HG02970 (cell line): ENCODE measurements around the gene PCCA.
"Not testable (repeated sequence)": the region's sequence is repeated elsewhere in the genome, so short reads cannot be mapped to it uniquely, and the experiment has no call there.

Experiments
- ATAC-seq: cut with Tn5 transposase; IDR thresholded peaks from one replicate; pipeline ENCODE4 v1.9.1; 2021; ENCODE audit warnings: mild to moderate bottlenecking, moderate library complexity, moderate number of reproducible peaks; ENCODE audit not compliant: unreplicated experiment, low FRiP score

The PCCA gene, protein sequence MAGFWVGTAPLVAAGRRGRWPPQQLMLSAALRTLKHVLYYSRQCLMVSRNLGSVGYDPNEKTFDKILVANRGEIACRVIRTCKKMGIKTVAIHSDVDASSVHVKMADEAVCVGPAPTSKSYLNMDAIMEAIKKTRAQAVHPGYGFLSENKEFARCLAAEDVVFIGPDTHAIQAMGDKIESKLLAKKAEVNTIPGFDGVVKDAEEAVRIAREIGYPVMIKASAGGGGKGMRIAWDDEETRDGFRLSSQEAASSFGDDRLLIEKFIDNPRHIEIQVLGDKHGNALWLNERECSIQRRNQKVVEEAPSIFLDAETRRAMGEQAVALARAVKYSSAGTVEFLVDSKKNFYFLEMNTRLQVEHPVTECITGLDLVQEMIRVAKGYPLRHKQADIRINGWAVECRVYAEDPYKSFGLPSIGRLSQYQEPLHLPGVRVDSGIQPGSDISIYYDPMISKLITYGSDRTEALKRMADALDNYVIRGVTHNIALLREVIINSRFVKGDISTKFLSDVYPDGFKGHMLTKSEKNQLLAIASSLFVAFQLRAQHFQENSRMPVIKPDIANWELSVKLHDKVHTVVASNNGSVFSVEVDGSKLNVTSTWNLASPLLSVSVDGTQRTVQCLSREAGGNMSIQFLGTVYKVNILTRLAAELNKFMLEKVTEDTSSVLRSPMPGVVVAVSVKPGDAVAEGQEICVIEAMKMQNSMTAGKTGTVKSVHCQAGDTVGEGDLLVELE

DNA sequence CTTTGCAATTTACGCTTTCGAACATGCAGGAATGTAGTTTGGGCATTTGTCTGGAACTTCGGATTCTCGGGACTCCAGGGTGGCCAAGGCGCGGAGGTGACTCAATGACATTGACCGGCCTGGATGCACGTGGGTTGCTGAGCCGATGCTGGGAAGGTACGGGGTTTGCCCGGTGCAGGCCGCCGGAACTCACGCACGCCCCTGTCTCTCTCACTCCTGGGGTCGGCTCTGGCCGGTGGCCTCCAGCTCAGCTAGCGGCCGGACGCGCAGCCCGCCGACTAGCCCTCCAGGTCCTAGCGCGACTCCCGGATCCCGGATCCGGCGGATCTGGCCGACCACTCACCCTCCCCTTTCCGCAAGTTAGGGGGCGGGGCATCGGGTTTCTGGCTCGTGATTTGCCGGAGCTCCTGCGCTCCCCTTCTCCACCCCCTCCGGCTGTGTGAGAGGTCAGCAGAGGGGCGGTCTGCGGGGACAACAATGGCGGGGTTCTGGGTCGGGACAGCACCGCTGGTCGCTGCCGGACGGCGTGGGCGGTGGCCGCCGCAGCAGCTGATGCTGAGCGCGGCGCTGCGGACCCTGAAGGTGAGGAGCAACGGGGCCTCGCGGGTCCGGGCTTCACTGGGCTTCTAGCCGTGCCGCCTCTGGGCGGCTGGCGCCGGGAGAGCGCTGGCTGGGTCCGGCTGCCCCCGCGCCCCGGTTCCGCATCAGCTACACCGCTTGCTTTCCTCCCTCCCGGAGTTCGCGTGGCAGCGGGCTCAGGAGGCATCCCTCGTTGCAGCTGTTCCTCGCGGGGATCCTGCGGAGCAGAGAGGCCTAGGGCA, at the start of gene PCCA:
Gene PCCA (plus strand): TSS at position 450 of the 821 bp plus-strand sequence. CDS start 28 bp downstream, at position 478.
- peak; percentile 98 for ATAC-seq

DNA sequence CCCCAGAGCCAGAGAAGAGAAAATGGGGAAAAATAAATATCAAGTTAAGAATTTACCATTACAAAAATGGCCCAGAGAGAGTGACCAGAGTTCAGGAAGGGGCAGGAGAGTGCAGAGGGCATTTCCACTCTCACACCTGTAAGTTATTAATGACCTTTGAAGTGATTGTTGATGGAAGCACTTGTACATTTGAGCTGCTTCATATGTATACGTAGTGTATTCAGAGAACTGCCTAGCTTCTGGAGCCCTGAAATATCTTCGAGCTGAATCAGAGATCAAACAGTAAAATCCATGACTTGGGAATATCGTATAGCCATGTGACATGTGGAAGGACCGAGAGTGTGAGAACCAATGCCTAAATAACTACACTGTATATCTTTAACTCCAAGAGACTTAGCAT, 49.2 kb upstream of the PCCA start:
- no peak for ATAC-seq

DNA sequence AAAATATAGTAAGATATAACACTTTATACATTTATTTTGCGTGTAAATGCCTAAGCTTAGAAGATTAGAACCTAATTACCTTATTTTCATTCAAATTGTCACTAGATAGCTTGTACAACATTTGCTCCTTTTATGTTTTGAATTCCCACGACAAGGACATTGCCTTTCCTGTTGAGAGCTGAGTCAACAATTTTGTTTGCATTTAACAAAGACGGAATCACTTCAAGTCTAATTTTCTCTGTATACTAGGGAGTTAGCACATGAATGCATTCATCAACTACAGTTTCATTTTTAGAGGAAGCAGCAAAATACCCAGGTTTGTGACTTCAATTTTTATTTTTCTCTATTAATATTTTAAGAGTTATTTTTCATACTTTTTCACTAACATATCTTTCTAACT, 48.7 kb upstream of the PCCA start:
- no peak for ATAC-seq

DNA sequence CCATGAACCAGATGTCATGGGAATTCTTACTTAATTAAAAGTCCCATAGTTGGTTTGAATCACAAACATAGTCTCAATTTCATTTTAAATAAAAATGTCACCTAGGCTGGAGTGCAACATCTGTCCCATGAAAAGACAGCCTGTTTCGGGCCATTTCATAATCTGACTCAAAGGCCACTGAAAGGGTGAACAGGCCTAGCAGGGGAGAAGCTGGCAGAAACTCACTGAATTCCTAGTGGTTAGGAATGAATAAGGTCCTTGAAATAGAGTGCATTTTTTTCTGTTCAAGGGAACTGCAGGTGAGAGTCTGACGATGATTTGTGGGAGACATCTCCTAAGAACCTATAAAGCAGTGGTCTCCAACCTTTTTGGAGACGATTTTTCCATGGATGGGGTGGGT, 44.0 kb upstream of the PCCA start:
- ATAC-seq, result no peak

DNA sequence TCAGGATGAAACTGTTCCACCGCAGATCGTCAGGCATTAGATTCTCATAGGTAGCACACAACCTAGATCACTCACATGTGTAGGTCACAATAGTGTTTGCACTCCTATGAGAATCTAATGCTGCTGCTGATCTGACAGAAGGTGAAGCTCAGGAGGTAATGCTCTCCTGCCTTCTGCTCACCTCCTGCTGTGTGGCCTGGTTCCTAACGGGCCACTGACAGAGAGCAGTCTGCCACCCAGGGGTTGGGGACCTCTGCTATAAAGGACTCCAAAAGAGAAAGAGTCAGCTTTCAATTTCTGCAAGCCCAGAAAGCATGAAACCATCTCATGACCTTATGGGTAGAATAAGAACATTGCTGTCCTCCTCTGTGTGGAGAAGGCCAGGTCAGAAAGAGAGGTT, 43.5 kb upstream of the PCCA start:
- no peak for ATAC-seq

DNA sequence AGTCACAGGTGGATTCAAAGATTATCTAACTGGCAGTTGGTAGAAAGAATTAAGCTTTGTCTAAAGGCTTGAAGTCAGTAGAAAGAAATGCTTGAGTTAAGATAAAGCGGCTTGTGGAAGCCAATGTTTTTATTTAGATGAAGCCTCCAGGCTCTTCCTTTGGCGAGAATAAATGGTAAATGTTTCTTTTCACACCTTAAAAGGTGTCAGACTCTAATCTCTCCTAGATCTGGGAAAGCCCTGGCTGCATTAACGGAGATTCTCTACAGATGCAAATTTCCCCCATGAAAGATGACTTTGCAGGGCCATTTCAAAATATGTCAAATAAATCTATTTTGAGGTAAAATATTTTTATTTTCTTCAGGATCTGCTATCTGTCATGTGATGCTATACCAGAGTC, 37.8 kb upstream of the PCCA start:
- ATAC-seq, result no peak

DNA sequence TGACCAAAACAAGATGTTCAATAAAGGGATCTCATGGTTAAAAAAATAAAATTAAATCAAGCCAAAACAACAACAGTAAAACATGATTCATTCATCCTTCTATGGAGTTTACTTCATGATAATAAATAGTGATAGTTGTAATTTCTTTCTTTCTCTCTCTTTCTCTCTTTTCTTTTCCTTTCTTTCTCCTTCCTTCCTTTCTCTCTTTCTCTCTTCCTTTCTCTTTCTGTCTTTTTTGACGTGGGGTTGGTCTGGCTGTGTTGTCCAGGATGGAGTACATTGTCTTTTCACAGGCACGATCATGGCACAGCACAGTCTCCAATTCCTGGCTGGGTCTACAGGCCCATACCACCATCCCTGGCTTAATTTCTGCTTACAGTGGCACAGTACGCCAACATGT, 29.1 kb upstream of the PCCA start:
- ATAC-seq, result no peak

DNA sequence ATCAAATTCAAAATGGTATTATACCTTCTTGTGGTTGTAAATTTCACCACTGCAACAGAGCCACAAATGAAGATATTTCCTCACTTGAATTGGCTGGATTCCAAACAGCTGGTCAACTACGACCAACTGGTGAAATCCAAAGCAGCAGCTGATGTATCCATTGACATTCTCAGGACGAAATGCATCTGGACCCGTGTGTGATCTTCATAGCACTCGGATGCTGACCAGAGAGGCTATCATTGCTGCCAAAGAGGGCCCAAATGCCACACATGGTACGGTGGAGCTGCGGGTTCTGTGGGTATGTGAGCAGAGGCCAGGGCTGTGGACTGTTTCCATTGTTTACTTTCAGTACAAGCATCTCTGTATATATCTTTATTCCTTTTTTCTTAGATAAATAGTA, 25.6 kb upstream of the PCCA start:
- no peak for ATAC-seq

DNA sequence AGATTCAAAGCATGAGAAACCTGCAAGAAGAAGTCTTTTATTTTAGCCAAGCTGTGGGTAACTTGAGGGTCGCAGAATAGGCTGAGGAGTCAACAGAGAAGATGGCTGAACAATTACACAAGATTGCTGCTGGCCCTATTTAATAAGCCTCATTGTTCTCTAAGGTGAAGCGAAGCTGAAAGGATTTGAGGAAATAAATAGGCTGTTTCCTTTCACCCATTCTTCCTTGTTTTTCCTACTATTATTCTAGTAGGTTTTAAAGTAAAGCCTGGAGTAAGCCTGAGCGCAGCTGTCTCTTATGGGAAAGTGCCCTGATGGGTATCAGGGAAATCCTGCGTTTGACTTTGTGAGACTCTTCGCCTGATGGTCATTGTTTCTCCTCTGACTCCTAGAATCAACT, 25.0 kb upstream of the PCCA start:
- no peak for ATAC-seq

DNA sequence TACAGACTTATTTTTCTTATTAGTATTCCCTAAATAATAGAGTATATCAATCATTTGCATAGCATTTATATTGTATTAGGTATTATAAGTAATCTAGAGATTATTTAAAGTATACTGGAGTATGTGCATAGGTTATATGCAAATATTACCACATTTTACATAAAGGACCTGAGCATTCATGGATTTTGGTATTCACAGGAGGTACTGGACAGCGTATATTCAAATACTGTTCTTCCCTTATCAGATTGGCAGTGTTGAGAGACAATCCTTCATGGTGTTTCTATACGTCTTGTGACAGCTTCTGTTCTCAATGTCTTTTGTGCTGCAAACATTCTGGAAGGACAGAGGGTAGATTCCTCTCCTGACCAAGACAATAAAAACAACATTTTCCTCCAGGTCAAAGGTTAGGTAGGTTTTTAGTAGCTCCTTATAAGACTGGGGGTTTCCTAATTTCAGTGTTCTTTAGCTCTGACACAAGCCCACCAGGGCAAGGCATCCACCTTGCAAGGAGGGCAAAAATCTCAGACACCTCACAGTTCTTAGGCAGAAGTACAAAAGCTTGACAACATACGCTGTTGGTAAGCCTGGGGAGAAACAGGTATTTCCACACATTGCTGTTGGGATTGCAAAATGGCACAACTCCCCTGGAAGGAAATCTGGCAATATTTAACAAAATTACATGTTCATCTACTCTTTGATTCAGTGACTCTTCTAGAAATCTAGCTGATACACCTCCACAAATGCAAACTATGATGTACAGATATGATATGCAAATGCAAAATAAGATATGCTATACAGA, 20.6 kb upstream of the PCCA start:
- ATAC-seq, result no peak

DNA sequence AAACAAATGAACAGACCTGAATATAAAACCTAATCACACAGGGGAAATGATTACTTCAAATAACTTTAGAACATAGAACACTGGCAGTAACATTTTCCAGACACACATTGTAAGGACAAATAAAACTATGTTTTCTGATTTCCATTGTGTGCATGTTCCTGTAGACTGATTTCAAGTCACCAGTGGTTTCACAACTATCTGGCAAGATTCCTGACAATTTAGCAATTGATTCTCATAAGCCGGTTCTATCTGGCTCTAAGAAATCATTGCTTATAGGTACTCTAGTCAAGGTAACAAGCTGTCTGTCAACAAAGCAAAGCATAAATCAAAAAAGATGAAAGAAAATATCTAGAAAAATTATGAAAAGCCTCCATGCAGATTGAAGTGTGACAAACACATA, 19.6 kb upstream of the PCCA start:
- ATAC-seq, result no peak

DNA sequence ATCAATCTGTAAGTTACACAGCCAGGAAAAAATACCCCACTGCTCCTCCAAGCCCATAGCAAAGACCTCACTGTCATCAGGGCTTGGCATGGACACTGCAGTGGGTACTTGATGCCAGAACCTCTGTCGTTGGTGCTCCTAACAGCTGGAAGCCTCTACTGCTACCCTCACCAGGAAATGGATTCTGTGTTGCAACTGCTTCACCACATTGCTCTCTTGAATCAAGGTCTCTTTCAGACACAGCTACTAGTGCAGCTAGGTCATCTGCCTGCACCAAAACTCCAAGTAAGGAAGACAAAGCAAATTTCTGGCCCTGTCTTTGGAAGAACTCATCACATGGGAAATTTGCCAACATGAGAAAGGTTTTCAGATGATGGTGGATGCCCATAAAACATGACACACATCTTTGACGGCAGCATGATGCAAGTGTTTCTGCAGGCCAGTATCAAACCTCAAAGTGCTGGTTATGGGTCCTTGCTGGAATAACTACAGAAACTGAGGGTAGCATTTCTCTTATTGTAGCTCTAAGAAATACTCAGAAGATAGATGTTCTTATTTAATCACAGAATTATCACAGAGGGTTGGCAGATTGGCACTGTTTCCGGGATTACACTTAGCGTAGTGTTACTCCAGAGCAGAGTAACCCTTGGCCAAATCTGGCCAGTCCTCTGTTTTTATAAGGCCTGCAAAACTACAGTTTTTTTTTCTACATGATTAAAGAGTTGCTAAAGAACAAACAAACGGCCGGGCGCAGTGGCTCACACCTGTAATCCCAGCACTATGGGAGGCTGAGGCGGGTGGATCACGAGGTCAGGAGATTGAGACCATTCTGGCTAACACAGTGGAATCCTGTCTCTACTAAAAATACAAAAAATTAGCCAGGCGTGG, 12.9 kb upstream of the PCCA start:
- no peak for ATAC-seq

DNA sequence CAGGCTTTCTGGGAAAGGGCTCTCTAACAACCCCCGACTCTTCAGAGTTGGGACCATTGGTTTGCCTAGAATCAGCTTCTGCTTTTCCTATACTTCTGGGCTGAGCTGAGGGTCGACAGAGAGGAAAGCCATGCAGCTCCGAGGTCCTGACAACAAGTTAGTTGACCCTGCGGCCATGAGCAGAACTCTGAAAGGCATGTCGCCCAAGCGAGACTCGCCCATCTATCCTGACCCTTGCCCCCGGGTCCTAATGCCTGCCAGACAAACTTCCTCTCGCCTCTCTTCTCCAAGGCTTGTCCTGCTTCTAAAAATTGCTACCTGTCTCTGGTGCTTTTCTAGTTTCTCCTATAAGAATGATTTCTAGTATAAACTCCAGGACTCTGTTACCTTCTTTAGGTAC, 9.9 kb upstream of the PCCA start:
- not testable (repeated sequence) for ATAC-seq

DNA sequence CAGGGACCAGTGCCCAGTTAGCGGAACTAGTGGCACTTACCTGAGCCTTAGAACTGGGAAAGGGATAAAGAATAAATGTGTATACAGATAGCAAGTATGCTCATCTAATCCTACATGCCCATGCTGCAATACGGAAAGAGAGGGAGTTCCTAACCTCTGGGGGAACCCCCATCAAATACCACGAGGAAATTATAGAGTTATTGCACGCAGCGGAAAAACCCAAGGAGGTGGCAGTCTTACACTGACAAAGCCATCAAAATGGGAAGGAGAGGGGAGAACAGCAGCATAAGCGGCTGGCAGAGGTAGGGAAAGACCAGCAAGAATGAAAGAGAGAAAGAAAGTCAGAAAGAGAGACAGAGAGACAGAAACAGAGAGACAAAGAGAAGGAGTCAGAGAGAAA, 5.5 kb upstream of the PCCA start:
- ATAC-seq, result not testable (repeated sequence)

DNA sequence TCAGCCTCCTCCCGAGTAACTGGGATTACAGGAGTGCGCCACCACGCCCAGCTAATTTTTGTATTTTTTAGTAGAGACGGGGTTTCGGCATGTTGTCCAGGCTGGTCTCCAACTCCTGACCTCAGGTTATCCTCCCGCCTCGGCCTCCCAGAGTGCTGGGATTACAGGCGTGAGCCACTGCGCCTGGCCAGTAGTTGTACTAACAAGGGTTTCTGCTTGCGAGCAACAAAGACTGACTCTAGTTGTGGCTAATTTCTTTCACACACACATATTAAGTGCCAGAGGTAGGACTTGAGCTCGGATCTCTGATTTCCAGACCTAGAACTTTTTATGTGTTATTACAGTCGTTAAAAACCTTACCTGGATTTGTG, 635 bp upstream of the PCCA start:
- ATAC-seq, result no peak

DNA sequence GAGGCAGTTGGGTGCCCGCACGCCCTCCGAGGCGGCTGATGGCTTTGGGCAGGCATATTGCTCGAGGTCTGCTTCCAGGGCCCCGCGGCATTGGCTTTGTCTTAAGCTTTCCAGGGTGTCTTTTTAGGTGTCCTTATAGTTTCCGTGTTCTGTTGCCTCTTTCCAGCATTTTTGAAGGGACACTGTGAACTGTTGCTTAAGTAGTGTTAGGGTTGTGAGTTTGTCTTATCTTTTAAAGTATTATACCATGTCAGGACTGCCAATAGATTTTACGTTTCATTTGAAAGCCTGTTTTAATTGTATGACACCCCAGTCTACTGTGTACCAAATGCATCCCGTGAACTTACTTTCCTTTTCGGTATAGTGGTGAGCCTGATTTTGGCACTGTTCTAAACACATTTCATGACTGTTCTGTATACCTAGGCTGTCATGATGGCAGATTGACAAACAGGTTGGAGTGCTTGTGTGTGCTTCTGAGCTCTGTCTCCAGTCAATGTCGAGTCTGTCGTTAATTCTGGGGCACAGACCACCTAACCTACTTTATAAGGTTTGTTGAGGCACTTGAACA, 656 bp downstream of the PCCA start:
- peak; percentile 27 for ATAC-seq

DNA sequence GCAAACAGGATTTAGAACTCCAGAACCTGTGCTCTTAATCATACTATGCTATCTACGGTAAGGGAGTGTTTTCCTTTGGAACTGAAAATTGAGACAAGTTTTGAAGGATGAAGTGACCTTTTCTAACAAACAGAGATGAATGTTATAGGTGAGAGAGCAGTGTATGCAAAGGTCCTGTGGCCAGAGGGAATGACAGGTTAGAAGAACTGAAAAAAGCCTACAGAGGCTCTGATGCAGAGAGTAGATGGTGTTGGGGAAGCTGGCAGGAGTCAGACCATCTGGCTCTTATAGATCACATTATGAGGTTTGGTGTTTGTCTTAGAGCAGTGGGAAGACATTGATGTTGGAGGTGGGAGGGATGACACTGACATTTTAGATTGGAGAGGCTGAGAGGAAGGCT, 2.0 kb downstream of the PCCA start:
- no peak for ATAC-seq

DNA sequence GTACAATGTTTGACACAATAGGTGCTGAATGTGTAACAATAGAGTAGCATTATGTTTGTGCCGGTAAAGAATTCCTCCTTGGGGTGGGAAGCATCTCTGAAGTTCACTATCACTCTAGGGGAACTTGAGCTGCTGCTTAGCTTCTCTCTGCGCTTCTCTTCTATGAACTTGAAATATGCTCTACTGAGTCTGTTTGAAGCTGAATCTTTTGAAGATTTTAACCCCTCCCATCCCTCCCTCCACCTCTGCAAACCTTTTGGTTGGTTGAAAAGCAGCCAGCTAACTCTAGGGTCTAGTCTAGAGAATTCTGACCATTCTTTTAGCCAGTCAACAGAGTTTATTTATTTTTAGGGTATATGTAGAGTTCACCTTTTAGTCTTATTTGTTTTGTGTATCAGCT, 2.5 kb downstream of the PCCA start:
- no peak for ATAC-seq

DNA sequence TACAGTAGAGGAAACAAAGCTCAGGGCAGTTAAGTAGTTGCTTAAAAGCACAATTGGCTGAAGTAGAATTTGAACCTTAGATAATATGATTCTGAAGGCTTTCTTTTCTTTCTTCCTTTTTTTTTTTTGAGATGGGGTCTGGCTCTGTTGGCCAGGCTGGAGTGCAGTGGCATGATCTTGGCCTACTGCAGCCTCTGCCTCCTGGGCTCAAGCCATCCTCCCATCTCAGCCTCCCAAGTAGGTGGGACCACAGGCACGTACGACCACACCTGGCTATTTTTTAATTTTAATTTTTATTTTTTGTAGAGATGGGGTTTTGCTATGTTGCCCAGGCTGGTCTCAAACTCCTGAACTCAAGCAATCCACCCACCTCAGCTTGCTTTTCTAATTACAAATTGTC, 3.4 kb downstream of the PCCA start:
- not testable (repeated sequence) for ATAC-seq
